HG03064 (cell line): ENCODE data around the gene BABAM1.
"Not testable (repeated sequence)": the region's sequence is repeated elsewhere in the genome, so short reads cannot be mapped to it uniquely, and the experiment has no call there.

Experiments used
- ATAC-seq: cut with Tn5 transposase; IDR thresholded peaks from one replicate; pipeline ENCODE4 v1.9.1; 2021; ENCODE audit warnings: low read depth; ENCODE audit not compliant: unreplicated experiment

BABAM1 gene

DNA sequence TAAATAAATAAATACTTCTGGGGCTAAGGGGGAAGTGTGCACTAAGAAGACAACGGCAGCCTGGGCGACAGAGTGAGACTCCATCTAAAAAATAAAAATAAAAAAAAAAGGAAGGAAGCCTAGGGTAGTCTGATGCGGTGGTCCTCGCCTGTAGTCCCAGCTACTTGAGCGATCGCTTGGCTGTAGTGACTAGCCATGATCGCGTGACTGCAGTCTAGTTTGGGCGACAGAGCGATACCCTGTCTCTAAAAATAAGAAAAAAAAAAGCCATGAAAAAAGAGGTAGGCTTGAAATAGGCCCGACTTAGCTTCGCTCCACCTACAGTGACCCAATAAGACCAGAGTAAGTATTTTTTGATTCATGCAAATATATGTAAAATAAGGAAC, 661 bp upstream of the BABAM1 start:
- ATAC-seq = peak; percentile 12

DNA sequence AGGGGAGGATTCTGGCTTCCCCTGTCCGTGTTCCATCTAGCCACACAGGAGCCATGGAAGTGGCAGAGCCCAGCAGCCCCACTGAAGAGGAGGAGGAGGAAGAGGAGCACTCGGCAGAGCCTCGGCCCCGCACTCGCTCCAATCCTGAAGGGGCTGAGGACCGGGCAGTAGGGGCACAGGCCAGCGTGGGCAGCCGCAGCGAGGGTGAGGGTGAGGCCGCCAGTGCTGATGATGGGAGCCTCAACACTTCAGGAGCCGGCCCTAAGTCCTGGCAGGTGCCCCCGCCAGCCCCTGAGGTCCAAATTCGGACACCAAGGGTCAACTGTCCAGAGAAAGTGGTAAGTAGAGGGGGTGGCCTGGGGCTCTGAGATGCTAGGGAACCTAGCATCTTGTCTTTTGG, 1.5 kb downstream of the BABAM1 start:
- ATAC-seq = no peak

DNA sequence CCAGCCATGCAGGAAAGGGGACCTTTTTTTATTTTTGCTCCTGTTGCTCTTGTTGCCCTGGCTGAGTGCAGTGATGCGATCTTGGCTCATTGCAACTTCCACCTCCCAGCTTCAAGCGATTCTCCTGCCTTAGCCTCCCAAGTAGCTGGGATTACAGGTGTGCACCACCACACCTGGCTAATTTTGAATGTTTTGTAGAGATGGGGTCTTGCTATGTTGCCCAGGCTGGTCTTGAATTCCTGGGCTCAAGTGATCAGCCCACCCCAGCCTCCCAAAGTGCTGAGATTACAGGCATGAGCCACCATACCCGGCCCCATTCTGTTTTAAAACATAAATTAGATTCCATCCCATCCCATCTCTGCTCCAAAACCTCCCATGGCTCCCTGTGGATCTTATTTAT, 7.6 kb downstream of the BABAM1 start:
- not testable (repeated sequence) for ATAC-seq

DNA sequence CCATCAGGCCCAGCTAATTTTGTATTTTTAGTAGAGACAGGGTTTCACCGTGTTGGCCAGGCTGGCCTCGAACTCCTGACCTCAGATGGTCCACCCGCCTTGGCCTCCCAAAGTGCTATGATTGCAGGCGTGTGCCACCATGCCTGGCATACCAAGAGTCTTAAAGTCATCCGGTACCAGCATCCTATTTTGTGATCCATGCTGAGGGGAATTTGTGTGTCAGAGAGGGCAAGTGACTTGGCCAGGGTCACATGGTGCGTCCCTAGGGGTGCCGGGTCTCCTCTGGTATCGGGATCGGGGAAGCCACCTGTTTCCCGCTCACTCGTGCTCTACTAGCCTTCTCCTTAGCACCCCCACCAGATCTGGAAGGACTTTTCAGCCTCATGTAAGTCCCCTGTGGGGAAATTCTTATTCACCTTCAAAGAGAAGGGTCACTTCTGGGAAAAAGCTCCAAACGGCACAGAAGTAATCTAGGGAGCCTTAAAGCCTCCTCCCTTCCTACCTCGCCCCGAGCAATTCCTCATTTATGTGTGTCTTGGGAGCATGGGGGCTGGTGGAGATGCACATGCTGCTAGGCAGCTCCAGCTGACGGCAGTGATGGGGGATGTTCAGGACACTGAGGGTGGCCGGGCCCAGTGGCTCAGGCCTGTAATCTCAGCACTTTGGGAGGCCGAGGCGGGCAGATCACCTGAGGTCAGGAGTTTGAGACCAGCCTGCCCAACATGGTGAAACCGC, 8.4 kb downstream of the BABAM1 start:
- no peak for ATAC-seq

DNA sequence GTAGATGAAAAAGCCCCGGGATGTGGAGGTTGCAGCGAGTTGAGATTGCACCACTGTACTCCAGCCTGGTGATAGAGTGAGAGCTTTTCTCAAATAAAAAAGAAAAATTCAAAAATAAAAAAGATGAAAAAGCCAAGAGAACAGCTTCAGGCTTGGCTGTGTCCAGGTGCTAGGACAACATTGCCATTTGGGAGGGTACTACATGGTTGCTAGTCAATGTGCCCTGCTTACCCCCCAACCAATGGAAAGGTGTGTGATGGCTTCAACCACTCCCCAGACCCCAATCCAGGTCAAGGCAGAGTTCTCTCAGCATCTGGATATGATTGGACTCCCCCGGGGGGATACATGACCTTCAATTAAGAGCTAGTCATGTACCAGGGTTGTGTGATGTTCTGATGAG, 12.2 kb downstream of the BABAM1 start:
- ATAC-seq = no peak

DNA sequence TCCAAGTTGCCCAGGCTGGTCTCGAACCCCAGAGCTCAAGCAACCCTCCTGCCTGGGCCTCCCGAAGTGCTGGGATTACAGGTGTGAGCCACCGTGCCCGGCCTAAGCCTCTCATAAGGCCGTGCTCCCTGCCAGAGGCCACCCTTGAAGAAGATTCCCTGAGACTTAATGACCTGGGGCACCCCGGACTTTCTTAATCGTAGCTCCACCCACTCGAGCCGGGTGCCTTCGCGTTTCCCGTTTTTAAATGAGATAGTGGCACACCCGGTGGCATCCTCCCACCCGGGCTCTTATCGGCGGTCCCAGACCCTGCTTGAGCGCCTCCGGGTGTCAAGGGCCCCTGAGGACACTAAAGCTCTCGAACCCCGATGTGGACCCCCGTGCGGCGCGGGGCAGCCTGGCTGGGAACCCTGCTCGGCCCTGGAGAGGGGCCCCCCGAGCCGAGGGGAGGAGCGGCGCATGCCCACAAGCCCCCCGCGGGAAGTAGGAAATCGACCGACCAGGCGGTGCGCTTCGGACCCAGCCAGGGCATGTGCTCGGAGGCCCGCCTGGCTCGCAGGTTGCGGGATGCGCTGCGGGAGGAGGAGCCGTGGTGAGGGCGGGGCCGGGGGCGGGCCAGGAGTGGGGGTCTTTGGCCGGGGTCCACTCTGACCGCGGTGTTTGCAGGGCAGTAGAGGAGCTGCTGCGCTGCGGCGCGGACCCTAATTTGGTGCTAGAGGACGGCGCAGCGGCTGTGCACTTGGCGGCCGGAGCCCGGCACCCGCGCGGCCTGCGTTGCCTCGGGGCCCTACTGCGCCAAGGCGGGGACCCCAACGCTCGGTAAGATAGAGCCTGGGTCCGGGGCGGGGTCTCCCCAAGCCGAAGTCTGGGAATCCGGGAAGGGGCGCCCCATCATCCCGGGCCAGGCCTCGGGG, 14.4 kb downstream of the BABAM1 start, which contains the start of gene ANKLE1:
Gene ANKLE1, plus strand, starts transcription at position 511 of the 914 bp plus-strand sequence. Its CDS starts 20 bp downstream, at position 531.
- ATAC-seq = no peak

DNA sequence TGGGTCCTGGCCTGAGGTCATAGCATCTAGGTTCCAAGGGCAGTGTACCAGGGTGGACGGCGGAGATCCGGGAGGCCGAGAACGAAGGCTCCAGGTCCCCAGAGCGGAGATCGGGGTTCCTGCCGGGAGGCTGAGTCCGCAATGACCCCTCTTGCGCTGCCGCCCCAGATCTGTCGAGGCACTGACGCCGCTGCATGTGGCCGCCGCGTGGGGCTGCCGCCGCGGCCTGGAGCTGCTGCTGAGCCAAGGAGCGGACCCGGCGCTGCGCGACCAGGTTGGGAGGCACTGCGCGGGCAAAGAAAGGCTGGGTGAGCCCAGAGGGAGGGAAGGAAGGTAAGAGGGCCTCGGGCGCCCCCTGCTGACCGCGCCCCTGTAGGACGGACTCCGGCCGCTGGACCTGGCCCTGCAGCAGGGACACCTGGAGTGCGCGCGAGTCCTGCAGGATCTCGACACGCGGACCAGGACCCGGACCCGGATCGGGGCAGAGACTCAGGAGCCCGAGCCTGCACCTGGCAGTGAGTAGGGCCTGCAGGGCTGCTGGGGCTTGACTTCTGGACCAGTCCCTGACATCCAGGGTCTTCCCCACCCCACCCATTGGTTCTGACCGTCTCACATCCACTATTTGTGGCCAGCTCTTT, 15.4 kb downstream of the BABAM1 start:
- no peak for ATAC-seq

DNA sequence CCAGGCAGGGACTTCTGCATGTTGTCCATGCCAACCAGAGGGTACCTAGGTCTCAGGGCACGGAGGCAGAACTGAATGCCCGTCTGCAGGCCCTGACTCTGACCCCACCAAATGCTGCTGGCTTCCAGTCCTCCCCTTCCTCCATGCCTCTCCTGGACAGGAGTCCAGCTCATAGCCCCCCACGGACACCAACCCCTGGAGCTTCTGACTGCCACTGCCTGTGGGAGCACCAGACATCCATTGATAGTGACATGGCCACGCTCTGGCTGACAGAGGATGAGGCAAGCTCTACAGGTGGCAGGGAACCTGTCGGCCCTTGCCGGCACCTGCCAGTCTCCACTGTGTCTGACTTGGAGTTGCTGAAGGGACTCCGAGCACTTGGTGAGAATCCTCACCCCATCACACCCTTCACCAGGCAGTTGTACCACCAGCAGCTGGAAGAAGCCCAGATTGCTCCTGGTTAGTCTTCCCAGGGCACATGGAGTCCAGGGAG, 16.3 kb downstream of the BABAM1 start:
- no peak for ATAC-seq

DNA sequence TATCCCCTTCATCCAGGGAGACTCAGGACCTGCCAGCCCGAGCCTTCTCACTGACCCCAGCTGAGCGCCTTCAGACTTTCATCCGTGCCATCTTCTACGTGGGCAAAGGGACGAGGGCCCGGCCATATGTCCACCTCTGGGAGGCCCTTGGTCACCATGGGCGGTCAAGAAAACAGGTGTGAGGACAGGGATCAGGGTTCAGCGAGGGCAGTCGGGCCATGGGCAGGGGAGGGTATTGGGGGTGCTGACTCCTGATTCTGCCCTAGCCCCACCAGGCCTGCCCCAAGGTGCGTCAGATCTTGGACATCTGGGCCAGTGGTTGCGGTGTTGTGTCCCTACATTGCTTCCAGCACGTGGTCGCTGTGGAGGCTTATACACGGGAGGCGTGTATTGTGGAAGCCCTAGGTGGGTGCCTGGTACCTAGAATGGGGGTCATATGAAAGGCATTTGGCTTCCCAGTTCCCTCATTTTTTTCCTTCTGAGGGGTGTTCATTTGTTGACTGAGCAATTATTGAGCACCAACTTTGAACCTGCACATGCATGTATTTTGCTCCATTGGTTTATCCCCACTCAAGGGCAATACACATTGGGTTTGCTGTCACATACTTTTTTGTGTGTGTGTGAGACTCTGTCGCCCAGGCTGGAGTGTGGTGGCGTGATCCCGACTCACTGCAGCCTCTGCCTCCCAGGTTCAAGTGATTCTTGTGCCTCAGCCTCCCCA, 18.3 kb downstream of the BABAM1 start:
- ATAC-seq = no peak

DNA sequence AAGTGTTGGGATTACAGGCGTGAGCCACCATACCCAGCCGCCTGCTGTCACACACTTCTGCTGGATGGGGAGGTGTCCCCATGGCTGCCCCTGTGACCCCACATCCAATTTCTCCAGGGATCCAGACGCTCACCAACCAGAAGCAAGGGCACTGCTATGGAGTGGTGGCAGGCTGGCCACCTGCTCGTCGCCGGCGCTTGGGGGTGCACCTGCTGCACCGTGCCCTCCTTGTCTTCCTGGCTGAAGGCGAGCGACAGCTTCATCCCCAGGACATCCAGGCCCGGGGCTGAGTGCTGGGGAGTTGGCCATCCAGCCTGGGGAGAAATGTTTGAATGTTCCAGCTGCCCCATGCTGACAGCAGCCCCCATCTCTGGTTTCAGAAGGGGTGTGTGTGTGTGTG, 19.0 kb downstream of the BABAM1 start:
- no peak for ATAC-seq

DNA sequence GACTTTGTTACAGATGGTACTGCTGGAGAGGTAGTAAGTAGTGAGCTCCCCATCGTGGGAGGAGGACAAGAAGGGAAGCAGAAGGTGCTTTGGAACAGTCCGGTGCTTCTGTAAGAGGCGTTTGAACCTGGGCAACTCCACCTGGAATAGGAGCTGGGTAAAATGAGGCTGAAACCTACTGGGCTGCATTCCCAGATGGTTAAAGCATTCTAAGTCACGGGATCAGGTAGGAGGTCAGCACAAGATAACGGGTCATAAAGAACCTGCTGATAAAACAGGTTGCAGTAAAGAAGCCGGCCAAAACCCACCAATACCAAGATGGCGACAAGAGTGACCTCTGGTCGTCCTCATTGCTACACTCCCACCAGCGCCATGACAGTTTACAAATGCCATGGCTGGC, 19.5 kb downstream of the BABAM1 start:
- no peak for ATAC-seq

DNA sequence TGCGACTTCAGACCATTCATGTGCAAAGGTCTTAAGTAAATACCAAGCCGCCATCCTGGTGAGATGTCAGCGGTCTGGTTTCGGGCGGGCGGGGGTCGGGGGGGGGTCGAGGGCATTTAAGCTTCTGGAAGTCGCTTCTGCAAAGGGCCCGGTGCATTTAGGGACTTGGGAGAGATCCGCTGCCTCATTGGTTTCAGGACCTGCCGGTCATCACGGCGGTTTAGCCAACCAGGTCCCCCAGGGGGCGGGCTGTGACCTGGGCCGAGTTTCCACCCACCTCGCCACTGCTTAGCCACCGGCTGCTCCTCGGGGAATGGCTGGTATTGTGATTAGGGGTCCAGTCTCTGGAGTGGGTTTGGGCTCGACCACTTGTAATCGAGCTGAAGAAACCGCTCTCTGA, 22.2 kb downstream of the BABAM1 start:
- ATAC-seq = no peak

DNA sequence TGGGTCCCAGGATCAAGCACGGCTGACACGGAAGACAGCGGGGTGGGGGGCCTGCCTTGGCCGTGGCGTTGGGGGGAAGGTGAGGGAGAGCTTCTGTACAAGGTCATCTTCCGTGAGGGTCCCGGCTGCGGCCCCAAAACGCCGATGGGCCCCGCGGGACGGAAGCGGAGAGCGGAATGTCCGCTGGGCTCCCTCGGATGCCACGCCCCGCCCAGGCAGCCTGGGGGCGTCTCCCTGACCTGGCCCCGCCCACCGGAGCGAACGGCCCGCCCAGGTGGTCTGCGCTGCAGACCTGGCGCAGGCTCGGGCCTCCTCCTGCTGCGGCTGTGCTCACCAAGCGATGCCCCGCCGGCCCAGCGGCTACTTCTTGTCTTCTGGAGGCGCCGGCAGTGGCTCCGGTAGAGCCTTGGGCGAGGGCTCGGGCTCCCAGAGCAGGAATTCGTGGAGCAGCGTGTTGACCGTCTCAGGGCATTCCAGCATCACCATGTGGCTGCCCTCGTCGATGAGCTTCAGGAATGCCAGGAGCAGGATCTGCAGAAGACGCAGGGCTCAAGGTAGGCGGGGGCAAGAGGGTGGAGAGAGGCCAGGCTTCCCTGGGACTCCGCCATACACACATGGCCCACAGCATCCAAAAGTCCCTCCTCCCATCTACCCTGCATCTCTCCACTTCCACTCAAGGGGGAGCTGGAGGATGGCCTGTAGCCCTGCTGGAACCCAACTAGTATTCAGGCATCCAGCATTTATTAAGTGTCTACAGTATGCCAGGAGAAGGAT, 25.2 kb downstream of the BABAM1 start:
- ATAC-seq = peak; percentile 77

DNA sequence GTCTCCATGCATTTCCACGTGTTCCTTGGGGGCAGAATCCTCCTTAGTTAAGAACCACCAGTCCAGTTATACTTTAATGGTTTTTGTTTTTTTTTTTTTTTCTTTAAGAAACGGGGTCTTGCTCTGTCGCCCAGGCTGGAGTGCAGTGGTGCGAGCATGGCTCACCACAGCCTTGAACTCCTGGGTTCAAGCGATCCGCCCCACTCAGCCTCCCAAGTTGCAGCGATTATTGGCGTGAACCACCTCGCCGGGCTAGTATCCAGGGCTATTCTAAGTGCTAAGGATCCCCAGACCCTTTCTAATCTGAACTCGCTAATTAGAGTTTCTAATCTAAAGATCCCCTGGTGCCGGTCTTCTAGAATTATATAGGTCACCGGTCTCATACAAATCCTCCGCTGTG, 26.4 kb downstream of the BABAM1 start:
- no peak for ATAC-seq

DNA sequence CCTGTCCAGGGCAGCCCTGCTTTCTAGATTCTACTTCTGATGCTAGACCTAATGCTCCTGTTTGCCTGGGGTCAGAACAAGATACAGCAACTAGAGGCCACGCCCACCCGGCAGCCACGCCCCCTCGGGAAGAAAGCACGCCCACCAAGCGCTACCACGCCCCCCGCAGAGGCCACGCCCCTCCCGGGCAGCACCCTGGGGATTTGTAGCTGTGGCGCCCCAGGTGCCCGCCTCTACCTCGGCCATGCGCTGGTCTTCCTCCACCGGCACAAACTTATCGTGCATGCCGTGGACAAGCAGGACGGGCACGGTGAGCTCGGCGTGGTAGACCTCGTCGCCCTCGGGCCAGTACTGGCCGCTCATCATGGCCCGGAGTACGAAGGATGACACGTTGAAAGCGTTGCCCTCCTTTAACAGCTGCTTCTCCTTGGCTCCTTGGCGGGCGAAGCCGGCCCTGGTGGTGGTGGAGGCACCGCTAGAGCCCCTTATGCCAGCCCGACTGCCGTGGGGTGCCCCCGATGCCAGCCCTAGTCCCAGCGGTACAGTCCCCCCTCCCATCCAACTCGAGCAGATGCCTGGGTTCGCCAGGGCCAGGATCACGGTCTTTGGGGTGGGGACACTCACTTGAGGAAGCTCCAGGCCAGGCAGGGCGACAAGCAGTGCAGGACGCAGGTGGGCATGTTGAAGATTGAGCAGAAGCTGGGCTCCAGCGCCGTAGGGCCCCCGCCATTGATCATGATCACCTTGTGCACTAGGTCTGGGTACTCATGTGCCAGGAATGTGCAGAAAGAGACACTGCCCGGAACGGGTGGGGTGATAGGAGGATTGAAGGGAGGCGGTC, 27.0 kb downstream of the BABAM1 start:
- no peak for ATAC-seq

DNA sequence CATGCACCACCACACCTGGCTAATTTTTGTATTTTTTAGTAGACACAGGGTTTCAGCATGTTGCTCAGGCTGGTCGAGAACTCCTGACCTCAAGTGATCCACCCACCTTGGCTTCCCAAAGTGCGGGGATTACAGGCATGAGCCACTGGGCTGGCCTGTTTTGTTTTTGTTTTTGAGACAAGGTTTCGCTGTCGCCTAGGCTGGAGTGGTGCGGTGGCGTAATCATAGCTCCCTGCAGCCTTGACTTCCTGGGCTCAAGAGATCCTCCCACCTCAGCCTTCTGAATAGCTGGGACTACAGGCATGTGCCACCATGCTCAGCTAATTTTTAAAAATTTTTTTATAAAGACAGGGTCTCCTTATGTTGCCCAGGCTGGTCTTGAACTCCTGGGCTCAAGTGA, 28.3 kb downstream of the BABAM1 start:
- not testable (repeated sequence) for ATAC-seq

DNA sequence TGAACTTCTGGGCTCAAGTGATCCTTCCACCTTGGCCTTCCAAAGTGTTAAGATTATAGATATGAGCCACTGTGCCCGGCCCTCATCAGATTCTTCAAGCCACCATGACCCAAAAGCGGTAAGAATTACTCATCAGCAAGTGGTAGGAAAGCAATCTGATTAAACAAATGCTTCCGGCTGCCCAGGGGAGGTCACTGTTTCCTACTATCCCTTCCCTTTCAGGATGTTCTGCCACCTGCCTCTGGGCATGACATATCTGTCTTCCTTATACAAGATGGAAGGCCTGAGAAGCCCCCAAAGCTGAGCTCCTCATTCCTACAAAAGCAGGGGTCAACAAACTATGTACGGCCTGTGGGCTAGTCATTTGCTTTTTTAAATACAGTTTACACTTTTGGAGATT, 29.0 kb downstream of the BABAM1 start:
- no peak for ATAC-seq

DNA sequence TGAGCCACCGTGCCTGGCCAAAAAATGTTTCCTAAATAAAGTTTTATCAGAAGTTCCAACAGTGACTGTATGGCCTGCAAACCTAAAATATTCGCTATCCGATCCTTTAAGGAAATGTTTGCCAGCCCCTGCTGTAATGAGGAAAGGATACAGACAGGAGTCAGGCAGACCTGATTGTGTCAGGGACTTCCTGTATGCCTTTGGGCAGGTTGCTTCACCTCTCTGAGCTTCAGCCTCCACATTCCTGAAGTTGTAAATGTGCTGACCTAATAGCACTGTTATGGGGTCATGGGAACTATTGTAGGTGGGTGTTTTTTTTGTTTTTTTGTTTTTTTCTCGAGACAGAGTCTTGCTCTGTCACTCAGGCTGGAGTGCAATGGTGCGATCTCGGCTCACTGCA, 29.7 kb downstream of the BABAM1 start:
- ATAC-seq = no peak
